SK-N-SH (cell line): Measurements from ENCODE around the gene RTN4RL1.

Experiments
- EP300 ChIP-seq, 2 experiments: IDR thresholded peaks; 2 replicates each; pipeline versions ENCODE4 v1.4.0 to v1.6.1; 2012; ENCODE audit warnings: borderline replicate concordance in 1 of 2, low read depth in 1 of 2, low read length in 1 of 2
- EZH2phosphoT487 ChIP-seq: fragments of 200-600 bp; sonication (generic); IDR thresholded peaks from 2 replicates; pipeline ENCODE4 v1.6.1; 2017; ENCODE audit warnings: low read depth, mixed run types, mild to moderate bottlenecking, antibody characterized with exemption, moderate library complexity, borderline replicate concordance
- FOXJ3 ChIP-seq: sonication (generic); formaldehyde crosslinking; IDR thresholded peaks from 2 replicates; pipeline ENCODE4 v1.5.1; 2020; ENCODE audit warnings: mild to moderate bottlenecking, missing genetic modification reagents
- FOXM1 ChIP-seq: IDR thresholded peaks from 2 replicates; pipeline ENCODE4 v1.4.0; 2012; ENCODE audit warnings: low read depth, mild to moderate bottlenecking
- GATA2 ChIP-seq: sonication (generic); formaldehyde crosslinking; IDR thresholded peaks from 2 replicates; pipeline ENCODE4 v1.5.0; 2020; ENCODE audit warnings: mild to moderate bottlenecking, missing genetic modification reagents
- MXI1 ChIP-seq: IDR thresholded peaks from 2 replicates; pipeline ENCODE4 v1.6.1; 2012; ENCODE audit warnings: mild to moderate bottlenecking, low read depth, low read length, improper control_type of control experiment
- NRF1 ChIP-seq: IDR thresholded peaks from 2 replicates; pipeline ENCODE4 v1.6.1; 2012; ENCODE audit warnings: low read depth, mild to moderate bottlenecking, low read length
- SIN3A ChIP-seq: IDR thresholded peaks from 2 replicates; pipeline ENCODE4 v1.6.1; 2012; ENCODE audit warnings: low read depth, mild to moderate bottlenecking, low read length, moderate library complexity, borderline replicate concordance
- TEAD4 ChIP-seq: IDR thresholded peaks from 2 replicates; pipeline ENCODE4 v1.4.0; 2012; ENCODE audit warnings: mild to moderate bottlenecking, borderline replicate concordance; ENCODE audit not compliant: insufficient read depth
- USF2 ChIP-seq: fragments of 150-350 bp; IDR thresholded peaks from 2 replicates; pipeline ENCODE4 v1.6.1; 2017; ENCODE audit warnings: antibody characterized with exemption, low read length, low read depth, borderline replicate concordance
- YY1 ChIP-seq: IDR thresholded peaks from 2 replicates; pipeline ENCODE4 v1.4.0; 2012; ENCODE audit warnings: low read depth, mild to moderate bottlenecking
- TF ChIP-seq, protein P1 (sequence below): fragments of 200-600 bp; sonication (generic); IDR thresholded peaks from 2 replicates; pipeline ENCODE4 v1.6.1; 2017; ENCODE audit warnings: antibody characterized with exemption, mild to moderate bottlenecking, moderate library complexity

DNA sequence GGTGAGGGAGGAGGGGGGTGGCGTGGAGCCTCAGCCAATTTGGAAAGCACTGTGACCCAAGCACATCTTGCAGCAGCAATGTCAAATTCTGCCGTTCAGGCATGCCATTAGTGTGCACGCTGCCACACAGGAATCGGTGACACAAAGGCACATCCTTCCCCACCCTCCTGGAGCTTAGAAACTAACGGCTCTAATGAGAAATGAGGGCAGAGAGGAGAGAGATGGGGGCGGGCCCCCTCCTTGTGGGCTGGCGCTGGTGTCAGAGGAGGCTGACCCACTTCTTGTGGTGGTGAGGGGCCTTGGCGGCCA is 94.8 kb downstream of the RTN4RL1 start:
- TF ChIP-seq, protein P1, sequence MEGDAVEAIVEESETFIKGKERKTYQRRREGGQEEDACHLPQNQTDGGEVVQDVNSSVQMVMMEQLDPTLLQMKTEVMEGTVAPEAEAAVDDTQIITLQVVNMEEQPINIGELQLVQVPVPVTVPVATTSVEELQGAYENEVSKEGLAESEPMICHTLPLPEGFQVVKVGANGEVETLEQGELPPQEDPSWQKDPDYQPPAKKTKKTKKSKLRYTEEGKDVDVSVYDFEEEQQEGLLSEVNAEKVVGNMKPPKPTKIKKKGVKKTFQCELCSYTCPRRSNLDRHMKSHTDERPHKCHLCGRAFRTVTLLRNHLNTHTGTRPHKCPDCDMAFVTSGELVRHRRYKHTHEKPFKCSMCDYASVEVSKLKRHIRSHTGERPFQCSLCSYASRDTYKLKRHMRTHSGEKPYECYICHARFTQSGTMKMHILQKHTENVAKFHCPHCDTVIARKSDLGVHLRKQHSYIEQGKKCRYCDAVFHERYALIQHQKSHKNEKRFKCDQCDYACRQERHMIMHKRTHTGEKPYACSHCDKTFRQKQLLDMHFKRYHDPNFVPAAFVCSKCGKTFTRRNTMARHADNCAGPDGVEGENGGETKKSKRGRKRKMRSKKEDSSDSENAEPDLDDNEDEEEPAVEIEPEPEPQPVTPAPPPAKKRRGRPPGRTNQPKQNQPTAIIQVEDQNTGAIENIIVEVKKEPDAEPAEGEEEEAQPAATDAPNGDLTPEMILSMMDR = no peak
- TF ChIP-seq EZH2phosphoT487 (no peak), FOXM1 (no peak), EP300 (IDR thresholded peaks at IDR 0.05; ENCODE audit: borderline replicate concordance in 1 of 2, low read depth in 1 of 2, low read length in 1 of 2) (no peak), GATA2 (CRISPR knock-in tag) (no peak), USF2 (no peak), FOXJ3 (CRISPR knock-in tag) (no peak), NRF1 (no peak), MXI1 (no peak), TEAD4 (no peak), SIN3A (no peak), YY1 (no peak)
